Fibroblast of mammary gland (primary cell): ENCODE measurements around the gene TCP1.
"Not testable (repeated sequence)": the region's sequence is repeated elsewhere in the genome, so short reads cannot be mapped to it uniquely, and the experiment has no call there.

Source experiments
- DNase-seq: peaks from one replicate; pipeline ENCODE4 v3.0.0-alpha.2; 2010; ENCODE audit warnings: low read depth
- H3K4me3 ChIP-seq: 2 replicates; pipeline ENCODE4 v1.5.1; 2011; ENCODE audit warnings: low read depth, mild to moderate bottlenecking, low read length, moderate library complexity; ENCODE audit not compliant: control insufficient read depth
- TF ChIP-seq, protein P1 (sequence below): conservative IDR thresholded peaks from 2 replicates; pipeline ENCODE4 v1.5.1; 2011; ENCODE audit warnings: low read depth, low read length, inconsistent platforms; ENCODE audit not compliant: control insufficient read depth, insufficient read depth

TCP1 gene

GRCh38 chr6:159826004-159826403 lies 36.6 kb upstream of the TCP1 start:
- no peak overlapping the region for H3K4me3 ChIP-seq
- no peak for DNase-seq
- TF ChIP-seq, protein P1, sequence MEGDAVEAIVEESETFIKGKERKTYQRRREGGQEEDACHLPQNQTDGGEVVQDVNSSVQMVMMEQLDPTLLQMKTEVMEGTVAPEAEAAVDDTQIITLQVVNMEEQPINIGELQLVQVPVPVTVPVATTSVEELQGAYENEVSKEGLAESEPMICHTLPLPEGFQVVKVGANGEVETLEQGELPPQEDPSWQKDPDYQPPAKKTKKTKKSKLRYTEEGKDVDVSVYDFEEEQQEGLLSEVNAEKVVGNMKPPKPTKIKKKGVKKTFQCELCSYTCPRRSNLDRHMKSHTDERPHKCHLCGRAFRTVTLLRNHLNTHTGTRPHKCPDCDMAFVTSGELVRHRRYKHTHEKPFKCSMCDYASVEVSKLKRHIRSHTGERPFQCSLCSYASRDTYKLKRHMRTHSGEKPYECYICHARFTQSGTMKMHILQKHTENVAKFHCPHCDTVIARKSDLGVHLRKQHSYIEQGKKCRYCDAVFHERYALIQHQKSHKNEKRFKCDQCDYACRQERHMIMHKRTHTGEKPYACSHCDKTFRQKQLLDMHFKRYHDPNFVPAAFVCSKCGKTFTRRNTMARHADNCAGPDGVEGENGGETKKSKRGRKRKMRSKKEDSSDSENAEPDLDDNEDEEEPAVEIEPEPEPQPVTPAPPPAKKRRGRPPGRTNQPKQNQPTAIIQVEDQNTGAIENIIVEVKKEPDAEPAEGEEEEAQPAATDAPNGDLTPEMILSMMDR, result no peak

DNA sequence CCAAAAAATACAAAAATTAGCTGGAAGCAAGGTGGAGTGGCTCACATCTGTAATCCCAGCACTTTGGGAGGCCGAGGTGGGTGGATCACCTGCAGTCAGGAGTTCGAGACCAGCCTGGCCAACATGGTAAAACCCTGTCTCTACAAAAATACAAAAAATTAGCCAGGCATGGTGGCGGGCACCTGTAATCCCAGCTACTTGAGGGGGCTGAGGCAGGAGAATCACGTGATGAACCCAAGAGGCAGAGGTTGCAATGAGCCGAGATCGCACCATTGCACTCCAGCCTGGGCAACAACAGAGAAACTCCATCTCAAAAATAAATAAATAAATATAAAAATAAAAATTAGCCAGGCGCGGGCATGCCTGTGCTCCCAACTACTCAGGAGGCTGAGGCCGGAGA lies 35.3 kb upstream of the TCP1 start:
- DNase-seq, H3K4me3 ChIP-seq: not testable (repeated sequence)

GRCh38 chr6:159823953-159824352 lies 34.6 kb upstream of the TCP1 start:
- TF ChIP-seq, protein P1, result no peak
- H3K4me3 ChIP-seq, result no peak overlapping the region
- DNase-seq, result no peak

GRCh38 chr6:159821726-159822125 lies 32.3 kb upstream of the TCP1 start:
- no peak overlapping the region for H3K4me3 ChIP-seq
- no peak for DNase-seq
- TF ChIP-seq, protein P1, result no peak

GRCh38 chr6:159821122-159821521 lies 31.7 kb upstream of the TCP1 start:
- TF ChIP-seq, protein P1, result no peak
- no peak for DNase-seq
- H3K4me3 ChIP-seq, result no peak overlapping the region

- no peak overlapping the region for H3K4me3 ChIP-seq
- no peak for DNase-seq
- TF ChIP-seq, protein P1, result no peak
Observed at GRCh38 chr6:159819932-159820640, 30.7 kb upstream of the TCP1 start.

GRCh38 chr6:159819098-159819497 lies 29.7 kb upstream of the TCP1 start:
- DNase-seq, result no peak
- TF ChIP-seq, protein P1, result no peak
- H3K4me3 ChIP-seq, result no peak overlapping the region
